Neuronal stem cell (in vitro differentiated cells): ENCODE results near the gene ADAMTS14.

Source experiments
- DNase-seq: peaks from one replicate; pipeline ENCODE4 v3.0.0-alpha.2; 2013; ENCODE audit warnings: low spot score
- H2AFZ ChIP-seq: one replicate; pipeline ENCODE4 v1.6.1; 2013; ENCODE audit warnings: mild to moderate bottlenecking, low read length, inconsistent platforms
- H2AK5ac ChIP-seq: 2 replicates; pipeline ENCODE4 v1.6.1; 2013; ENCODE audit warnings: low read depth, mild to moderate bottlenecking, inconsistent platforms, low read length, moderate library complexity, mixed read lengths
- H2BK120ac ChIP-seq: 2 replicates; pipeline ENCODE4 v1.6.1; 2013; ENCODE audit warnings: low read depth, mild to moderate bottlenecking, inconsistent platforms, low read length, moderate library complexity, mixed read lengths
- H2BK12ac ChIP-seq: one replicate; pipeline ENCODE4 v1.6.1; 2013; ENCODE audit warnings: low read length, inconsistent platforms
- H2BK15ac ChIP-seq: 2 replicates; pipeline ENCODE4 v1.6.1; 2013; ENCODE audit warnings: mild to moderate bottlenecking, low read length, inconsistent platforms, mixed read lengths
- H2BK5ac ChIP-seq: one replicate; pipeline ENCODE4 v1.6.1; 2013; ENCODE audit warnings: inconsistent platforms, mild to moderate bottlenecking, low read length, moderate library complexity
- H3K14ac ChIP-seq: one replicate; pipeline ENCODE4 v1.6.1; 2013; ENCODE audit warnings: low read length, inconsistent platforms
- H3K18ac ChIP-seq: 2 replicates; pipeline ENCODE4 v1.6.1; 2013; ENCODE audit warnings: low read length, inconsistent platforms
- H3K23ac ChIP-seq: 2 replicates; pipeline ENCODE4 v1.6.1; 2013; ENCODE audit warnings: low read depth, mild to moderate bottlenecking, mixed read lengths, low read length, inconsistent platforms; ENCODE audit not compliant: poor library complexity
- H3K27ac ChIP-seq: replicated peaks from 3 replicates; pipeline ENCODE4 v1.5.1; 2013; ENCODE audit warnings: low read length, inconsistent platforms
- H3K27me3 ChIP-seq, 3 experiments: 2 replicates each; pipeline ENCODE4 v1.6.1; 2013; ENCODE audit warnings: low read length in 3 of 3, mild to moderate bottlenecking in 2 of 3, inconsistent platforms in 1 of 3, low read depth in 1 of 3, mixed read lengths in 1 of 3, moderate library complexity in 1 of 3; ENCODE audit not compliant: control insufficient read depth in 3 of 3, insufficient read depth in 3 of 3
- H3K36me3 ChIP-seq, 2 donors: replicated peaks in 1 of 2; 2 replicates each; pipeline ENCODE4 v1.6.1; 2013; ENCODE audit warnings: low read length in 2 of 2; ENCODE audit not compliant: control insufficient read depth in 2 of 2, insufficient read depth in 2 of 2
- H3K4ac ChIP-seq: 2 replicates; pipeline ENCODE4 v1.6.1; 2013; ENCODE audit warnings: inconsistent platforms, mild to moderate bottlenecking, low read length, moderate library complexity
- H3K4me1 ChIP-seq, 2 donors: 1 replicate in 1 of 2; 2 replicates in 1 of 2; pipeline ENCODE4 v1.6.1; 2013; ENCODE audit warnings: low read length in 2 of 2, low read depth in 1 of 2; ENCODE audit not compliant: control insufficient read depth in 2 of 2, insufficient read depth in 1 of 2
- H3K4me2 ChIP-seq: one replicate; pipeline ENCODE4 v1.6.1; 2013; ENCODE audit warnings: mild to moderate bottlenecking, low read length, inconsistent platforms; ENCODE audit not compliant: insufficient read depth, poor library complexity, severe bottlenecking
- H3K4me3 ChIP-seq, 2 donors: 2 replicates each; pipeline ENCODE4 v1.5.1; 2013; ENCODE audit warnings: low read length in 2 of 2, mild to moderate bottlenecking in 2 of 2, inconsistent platforms in 1 of 2, moderate library complexity in 1 of 2
- H3K79me1 ChIP-seq: one replicate; pipeline ENCODE4 v1.6.1; 2013; ENCODE audit warnings: low read depth, mild to moderate bottlenecking, inconsistent platforms, low read length, moderate library complexity
- H3K9ac ChIP-seq: one replicate; pipeline ENCODE4 v1.6.1; 2013; ENCODE audit warnings: mild to moderate bottlenecking, low read depth, low read length, inconsistent platforms; ENCODE audit not compliant: poor library complexity
- H3K9me3 ChIP-seq, 2 donors: replicated peaks in 1 of 2; 2 replicates each; pipeline versions ENCODE3 to v1.6.1; 2013; ENCODE audit warnings: low read length in 2 of 2, mild to moderate bottlenecking in 2 of 2, inconsistent platforms in 1 of 2, low read depth in 1 of 2, mixed read lengths in 1 of 2, moderate library complexity in 1 of 2; ENCODE audit not compliant: control insufficient read depth in 2 of 2, insufficient read depth in 1 of 2
- H4K8ac ChIP-seq: one replicate; pipeline ENCODE4 v1.6.1; 2013; ENCODE audit warnings: low read depth, mild to moderate bottlenecking, inconsistent platforms, low read length, moderate library complexity
- H4K91ac ChIP-seq: one replicate; pipeline ENCODE4 v1.6.1; 2013; ENCODE audit warnings: low read length, low read depth, mild to moderate bottlenecking, inconsistent platforms; ENCODE audit not compliant: poor library complexity
- WGBS, 2 donors: extraction: QIAGEN DNeasy Blood & Tissue Kit; methylation state at CpG; one replicate each; pipeline ENCODE4 v1.1.7; 2013; ENCODE audit warnings: missing lambda C conversion rate in 2 of 2, mixed read lengths in 1 of 2; ENCODE audit not compliant: insufficient read length in 2 of 2, insufficient replicate concordance in 1 of 2; ENCODE audit errors: extremely low coverage in 2 of 2; 5-methylcytosine and 5-hydroxymethylcytosine counted together

ADAMTS14 gene

DNA sequence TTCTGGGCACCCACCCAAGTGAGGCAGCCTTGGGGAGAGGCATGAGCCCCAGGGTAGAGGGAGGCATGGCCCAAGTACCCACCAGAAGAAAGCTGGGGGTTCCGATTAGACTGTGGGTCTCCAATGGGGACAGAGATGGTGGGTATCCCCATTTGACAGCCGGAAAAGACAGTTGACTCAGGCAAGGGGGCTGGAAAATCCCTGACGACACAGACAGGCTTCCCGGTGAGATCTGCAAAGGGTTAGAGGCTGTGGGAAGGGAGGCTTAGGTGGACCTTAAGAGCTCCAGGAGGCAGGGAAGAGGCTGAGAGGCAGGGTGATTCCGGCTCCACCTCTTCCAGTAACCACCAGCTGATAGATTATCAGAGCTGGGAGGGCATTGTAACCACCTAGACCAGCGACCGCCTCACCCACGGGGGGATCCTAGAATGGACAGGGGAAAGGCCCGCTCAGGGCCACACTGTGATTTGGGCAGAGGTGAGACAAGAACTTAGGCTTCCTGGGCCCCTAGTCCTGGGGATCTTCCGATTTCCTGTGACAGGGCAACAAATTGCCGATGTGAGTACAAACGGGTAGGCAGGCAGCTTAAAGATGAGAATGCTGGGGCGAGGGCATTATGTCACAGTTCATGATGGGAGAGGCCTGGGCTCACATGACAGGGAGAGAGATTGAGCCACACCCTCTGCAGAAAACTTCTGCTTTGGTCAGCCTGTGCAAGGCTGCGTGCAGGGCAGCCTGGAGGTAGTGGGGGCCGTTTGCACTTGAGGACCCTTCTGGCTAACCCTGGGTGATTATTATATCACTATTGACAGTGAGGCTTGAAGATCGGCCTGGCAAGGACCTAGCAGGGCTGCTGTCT is 107.4 kb downstream of the ADAMTS14 start:
- Histone ChIP-seq H4K91ac (no peak overlapping the region), H3K23ac (no peak overlapping the region), H3K9me3 (no peaks in the 10 kb centered on the region), H3K79me1 (no peaks in the 10 kb centered on the region), H3K4me2 (no peak overlapping the region), H2BK12ac (no peak overlapping the region), H3K4me3 (no peak overlapping the region), H3K9ac (no peak overlapping the region), H2BK120ac (no peak overlapping the region), H3K4ac (no peak overlapping the region), H3K18ac (peak overlapping the region; percentile 52), H3K36me3 (no peaks in the 10 kb centered on the region), H2BK15ac (peak overlapping the region; percentile 59), H3K27me3 (peaks cover 0 to 49% (median 1%) of the 10 kb centered on the region in 3 experiments), H3K14ac (no peak overlapping the region), H3K27ac (no peak overlapping the region), H4K8ac (no peak overlapping the region), H2BK5ac (no peak overlapping the region), H2AK5ac (peak overlapping the region; percentile 19), H3K4me1 (peaks cover 0 to 5% of the 10 kb centered on the region in 2 donors), H2AFZ (no peak overlapping the region)
- DNase-seq: no peak
- WGBS, 2 donors: no CpG with 5 or more reads among the region's 16 CpGs

GRCh38 chr10:70780370-70780760 is 108.1 kb downstream of the ADAMTS14 start:
- Histone ChIP-seq H3K14ac (no peak overlapping the region), H4K8ac (no peak overlapping the region), H4K91ac (no peak overlapping the region), H3K27ac (no peak overlapping the region), H3K4me2 (no peak overlapping the region), H3K18ac (no peak overlapping the region), H3K9ac (no peak overlapping the region), H2BK5ac (no peak overlapping the region), H2BK15ac (no peak overlapping the region), H3K79me1 (no peaks in the 10 kb centered on the region), H3K27me3 (peaks cover 0 to 53% (median 1%) of the 10 kb centered on the region in 3 experiments), H3K36me3 (no peaks in the 10 kb centered on the region), H2BK120ac (no peak overlapping the region), H3K4me3 (no peak overlapping the region), H3K4ac (no peak overlapping the region), H2AK5ac (no peak overlapping the region), H2BK12ac (no peak overlapping the region), H3K9me3 (no peaks in the 10 kb centered on the region), H3K4me1 (peaks cover 0 to 7% of the 10 kb centered on the region in 2 donors), H2AFZ (no peak overlapping the region), H3K23ac (no peak overlapping the region)
- WGBS, 2 donors: no CpG with 5 or more reads among the region's 9 CpGs
- DNase-seq: no peak

DNA sequence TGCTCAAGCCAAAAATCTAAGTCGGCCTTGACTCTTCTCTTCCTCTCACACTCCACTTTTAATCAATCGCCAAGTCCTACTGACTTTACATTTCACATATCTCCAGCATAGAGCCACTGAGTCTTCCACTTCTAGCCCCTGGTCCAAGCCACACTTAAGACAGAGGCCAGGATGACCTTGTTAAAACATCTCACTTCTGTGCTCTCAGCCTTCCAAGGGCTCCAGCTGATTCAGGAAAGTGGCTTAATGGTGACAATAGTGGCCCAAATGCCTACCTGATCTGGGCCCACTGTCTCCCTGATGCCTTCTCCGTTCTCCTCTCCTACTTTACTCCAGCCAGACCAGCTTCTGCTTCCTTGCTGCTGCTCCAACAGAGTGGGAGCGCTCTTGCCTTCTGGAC is 108.5 kb downstream of the ADAMTS14 start:
- H3K9ac ChIP-seq: no peak overlapping the region
- WGBS, 2 donors: no CpG with 5 or more reads among the region's 4 CpGs
- peaks cover 0 to 7% of the 10 kb centered on the region in 2 donors for H3K4me1 ChIP-seq
- no peak overlapping the region for H2BK12ac ChIP-seq
- no peaks in the 10 kb centered on the region for H3K9me3 ChIP-seq
- H2BK120ac ChIP-seq: no peak overlapping the region
- H3K4me3 ChIP-seq: no peak overlapping the region
- no peak overlapping the region for H3K4ac ChIP-seq
- no peak overlapping the region for H4K8ac ChIP-seq
- H3K4me2 ChIP-seq: no peak overlapping the region
- no peak overlapping the region for H3K18ac ChIP-seq
- H2BK5ac ChIP-seq: no peak overlapping the region
- no peak overlapping the region for H2AK5ac ChIP-seq
- H3K23ac ChIP-seq: no peak overlapping the region
- no peak for DNase-seq
- no peak overlapping the region for H2BK15ac ChIP-seq
- H3K27ac ChIP-seq: no peak overlapping the region
- H2AFZ ChIP-seq: no peak overlapping the region
- peaks cover 0 to 52% (median 1%) of the 10 kb centered on the region in 3 experiments for H3K27me3 ChIP-seq
- H3K36me3 ChIP-seq: no peaks in the 10 kb centered on the region
- H3K14ac ChIP-seq: no peak overlapping the region
- H4K91ac ChIP-seq: no peak overlapping the region
- no peaks in the 10 kb centered on the region for H3K79me1 ChIP-seq

DNA sequence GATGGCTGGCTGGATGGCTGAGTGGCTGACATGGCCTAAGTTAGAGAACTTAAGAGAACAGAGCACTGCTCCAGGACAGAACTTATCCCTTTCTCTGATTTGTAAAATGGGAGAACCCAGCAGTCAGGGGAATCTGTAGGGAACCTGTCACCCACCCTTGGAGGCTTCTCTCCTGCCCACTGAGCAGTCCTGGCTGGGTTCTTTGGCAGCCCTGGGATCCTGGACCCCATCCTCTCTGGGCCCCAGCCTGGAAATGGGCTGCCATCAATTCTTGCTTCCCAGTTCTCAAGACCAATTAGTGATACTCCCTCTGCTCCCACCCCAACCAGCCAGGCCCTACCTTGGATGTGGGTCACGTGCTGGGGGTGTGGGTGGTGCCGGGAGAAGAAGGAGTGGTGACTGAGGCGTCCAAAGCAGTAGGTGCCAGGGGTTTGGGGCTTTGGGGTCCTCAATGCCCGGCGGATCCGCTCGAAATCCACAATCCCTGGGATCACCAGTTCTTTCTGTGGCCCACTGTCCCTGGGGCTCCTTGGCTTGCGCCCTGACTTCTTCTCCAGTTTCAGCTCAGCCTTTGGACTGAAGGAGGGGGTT is 109.2 kb downstream of the ADAMTS14 start:
- WGBS, 2 donors: no CpG with 5 or more reads among the region's 8 CpGs
- DNase-seq: no peak
- Histone ChIP-seq H3K36me3 (no peaks in the 10 kb centered on the region), H2BK120ac (peak overlapping the region; percentile 64), H4K91ac (no peak overlapping the region), H3K79me1 (no peaks in the 10 kb centered on the region), H3K14ac (no peak overlapping the region), H3K18ac (peak overlapping the region; percentile 13), H3K23ac (no peak overlapping the region), H3K9me3 (no peaks in the 10 kb centered on the region), H3K27me3 (peaks cover 0 to 53% (median 0%) of the 10 kb centered on the region in 3 experiments), H2BK15ac (peak overlapping the region; percentile 41), H3K4me2 (no peak overlapping the region), H3K4ac (no peak overlapping the region), H3K27ac (no peak overlapping the region), H4K8ac (no peak overlapping the region), H3K9ac (no peak overlapping the region), H2BK5ac (no peak overlapping the region), H3K4me1 (peaks cover 0 to 7% of the 10 kb centered on the region in 2 donors), H3K4me3 (no peak overlapping the region), H2AK5ac (no peak overlapping the region), H2BK12ac (no peak overlapping the region), H2AFZ (no peak overlapping the region)
